Endodermal cell (in vitro differentiated cells): Measurements from ENCODE around the gene ICOS. TPM values are rescaled to one million over a fixed set of nuclear protein-coding genes. Genes with fewer than 3 reads are reported as not detected.
"Not testable (repeated sequence)": the region's sequence is repeated elsewhere in the genome, so short reads cannot be mapped to it uniquely, and the experiment has no call there.

Source experiments
- DNase-seq: peaks from one replicate; pipeline ENCODE4 v3.0.0-alpha.2; 2017
- H3K27ac ChIP-seq: 2 replicates; pipeline ENCODE4 v1.5.1; 2013; ENCODE audit warnings: mild to moderate bottlenecking, low read depth, low read length, moderate library complexity
- H3K27me3 ChIP-seq: 2 replicates; pipeline ENCODE4 v1.6.1; 2013; ENCODE audit warnings: mild to moderate bottlenecking, low read length, moderate library complexity; ENCODE audit not compliant: insufficient read depth, control insufficient read depth, poor library complexity, severe bottlenecking
- H3K36me3 ChIP-seq: 2 replicates; pipeline ENCODE4 v1.7.0; 2013; ENCODE audit warnings: mild to moderate bottlenecking, low read length, moderate library complexity; ENCODE audit not compliant: control insufficient read depth, insufficient read depth
- H3K4me1 ChIP-seq: one replicate; pipeline ENCODE4 v1.7.0; 2013; ENCODE audit warnings: low read length; ENCODE audit not compliant: control insufficient read depth, insufficient read depth
- H3K4me3 ChIP-seq: 2 replicates; pipeline ENCODE4 v1.5.1; 2013; ENCODE audit warnings: mild to moderate bottlenecking, low read length, moderate library complexity
- H3K9ac ChIP-seq: 2 replicates; pipeline ENCODE4 v1.6.1; 2013; ENCODE audit warnings: mild to moderate bottlenecking, low read length, moderate library complexity; ENCODE audit not compliant: poor library complexity, severe bottlenecking; ENCODE audit errors: extremely low read depth
- H3K9me3 ChIP-seq: 2 replicates; pipeline ENCODE4 v1.6.1; 2013; ENCODE audit warnings: mild to moderate bottlenecking, low read length, moderate library complexity; ENCODE audit not compliant: control insufficient read depth
- H3K27ac Mint-ChIP-seq: 2 replicates; pipeline ENCODE4 v1.8.0; 2020; ENCODE audit warnings: mixed read lengths
- H3K27me3 Mint-ChIP-seq: 2 replicates; pipeline ENCODE4 v1.8.0; 2021; ENCODE audit warnings: mild to moderate bottlenecking, mixed read lengths; ENCODE audit not compliant: insufficient read depth
- H3K36me3 Mint-ChIP-seq: 2 replicates; pipeline ENCODE4 v1.8.0; 2020; ENCODE audit warnings: low read depth, mixed read lengths
- H3K4me1 Mint-ChIP-seq: 2 replicates; pipeline ENCODE4 v1.8.0; 2020; ENCODE audit warnings: mixed read lengths
- H3K4me3 Mint-ChIP-seq: 2 replicates; pipeline ENCODE4 v1.8.0; 2020; ENCODE audit warnings: mild to moderate bottlenecking, moderate library complexity, mixed read lengths
- H3K9me3 Mint-ChIP-seq: 2 replicates; pipeline ENCODE4 v1.8.0; 2020; ENCODE audit warnings: mild to moderate bottlenecking, mixed read lengths
- CTCF ChIP-seq: fragments of 200-600 bp; sonication (generic); conservative IDR thresholded peaks from 2 replicates; pipeline ENCODE4 v1.5.0; 2021; ENCODE audit warnings: antibody characterized with exemption, mild to moderate bottlenecking
- WGBS, 2 experiments: methylation state at CpG; one replicate each; pipeline versions ENCODE4 v1.1.5 to v1.1.7; 2013; ENCODE audit warnings: missing lambda C conversion rate in 2 of 2, mixed read lengths in 1 of 2; ENCODE audit not compliant: insufficient coverage in 1 of 2, insufficient read length in 1 of 2; 5-methylcytosine and 5-hydroxymethylcytosine counted together
- total RNA-seq, 2 donors: library from RNA; stranded (reverse); fragmentation: NEBNext Ultra II Directional in 1 of 2; extraction: Animal tissue kit (Norgen Biotek cat#: 25700) in 1 of 2; gene quantifications; 2 replicates in 1 of 2; 3 replicates in 1 of 2; pipeline ENCODE4 v1.2.1, GENCODE V29; 2021

ICOS gene
- total RNA-seq, 2 donors from 2014 or later = not detected

DNA sequence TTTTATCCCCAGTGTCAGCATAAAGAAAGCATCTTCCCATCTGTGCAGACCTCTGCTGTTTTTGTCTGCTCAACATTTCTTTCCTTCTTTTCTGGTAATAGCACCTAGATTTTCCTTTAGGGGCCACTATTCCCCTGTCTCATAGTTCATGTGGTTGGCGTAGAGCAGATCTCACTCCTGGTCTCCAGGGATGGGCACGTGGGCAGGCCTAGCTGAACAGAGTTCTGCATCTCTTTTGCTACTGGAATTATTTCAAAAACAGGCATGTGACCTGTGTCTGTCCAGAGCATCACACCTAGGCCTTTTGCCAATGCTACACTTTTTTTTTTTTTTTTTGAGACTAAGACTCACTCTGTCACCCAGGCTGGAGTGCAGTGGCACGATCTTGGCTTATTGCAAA, 17.7 kb upstream of the ICOS start:
- Mint-ChIP-seq H3K4me3 (no peak overlapping the region), H3K27ac (no peak overlapping the region), H3K9me3 (no peaks in the 10 kb centered on the region), H3K36me3 (no peaks in the 10 kb centered on the region), H3K27me3 (no peaks in the 10 kb centered on the region), H3K4me1 (peaks cover 31% of the 10 kb centered on the region)
- Histone ChIP-seq H3K4me1 (peaks cover 9% of the 10 kb centered on the region), H3K27ac (no peak overlapping the region), H3K4me3 (no peak overlapping the region), H3K9ac (no peak overlapping the region), H3K27me3 (no peaks in the 10 kb centered on the region), H3K9me3 (no peaks in the 10 kb centered on the region), H3K36me3 (no peaks in the 10 kb centered on the region)
- TF ChIP-seq CTCF = no peak
- WGBS, 2 experiments = 92% methylated on average over 3 of the region's 3 CpGs
- no peak for DNase-seq

- H3K36me3 Mint-ChIP-seq = no peaks in the 10 kb centered on the region
- H3K27me3 Mint-ChIP-seq = no peaks in the 10 kb centered on the region
- Histone ChIP-seq H3K9me3 (no peaks in the 10 kb centered on the region), H3K36me3 (no peaks in the 10 kb centered on the region), H3K4me1 (no peaks in the 10 kb centered on the region), H3K27ac (no peak overlapping the region), H3K9ac (no peak overlapping the region), H3K27me3 (no peaks in the 10 kb centered on the region), H3K4me3 (no peak overlapping the region)
- peaks cover 7% of the 10 kb centered on the region for H3K4me1 Mint-ChIP-seq
- DNase-seq = no peak
- H3K9me3 Mint-ChIP-seq = no peaks in the 10 kb centered on the region
- TF ChIP-seq CTCF = no peak
- no peak overlapping the region for H3K4me3 Mint-ChIP-seq
- 70 to 84% methylated on average over 2 of the region's 3 CpGs for WGBS, 2 experiments
- no peak overlapping the region for H3K27ac Mint-ChIP-seq
These were observed 10.9 kb upstream of the ICOS start for GRCh38 chr2:203925512-203926158.

- TF ChIP-seq CTCF = peak; percentile 64
- H3K36me3 Mint-ChIP-seq = no peaks in the 10 kb centered on the region
- H3K4me3 ChIP-seq = no peak overlapping the region
- H3K27ac Mint-ChIP-seq = no peak overlapping the region
- peak overlapping the region; percentile 64 for H3K27ac ChIP-seq
- H3K36me3 ChIP-seq = no peaks in the 10 kb centered on the region
- H3K27me3 Mint-ChIP-seq = no peaks in the 10 kb centered on the region
- no peak for DNase-seq
- no peaks in the 10 kb centered on the region for H3K4me1 ChIP-seq
- H3K27me3 ChIP-seq = no peaks in the 10 kb centered on the region
- H3K9me3 ChIP-seq = no peaks in the 10 kb centered on the region
- no peaks in the 10 kb centered on the region for H3K4me1 Mint-ChIP-seq
- H3K9me3 Mint-ChIP-seq = no peaks in the 10 kb centered on the region
- no peak overlapping the region for H3K4me3 Mint-ChIP-seq
- H3K9ac ChIP-seq = no peak overlapping the region
These were observed 7.7 kb upstream of the ICOS start for GRCh38 chr2:203928849-203929248.

- H3K4me1 Mint-ChIP-seq, H3K27ac ChIP-seq, H3K4me1 ChIP-seq, H3K4me3 Mint-ChIP-seq, H3K4me3 ChIP-seq, H3K27me3 ChIP-seq, H3K9ac ChIP-seq, H3K27ac Mint-ChIP-seq, H3K9me3 Mint-ChIP-seq, H3K9me3 ChIP-seq, H3K27me3 Mint-ChIP-seq, DNase-seq, H3K36me3 Mint-ChIP-seq, H3K36me3 ChIP-seq: not testable (repeated sequence)
- 69 to 82% methylated on average over 3 of the region's 3 CpGs for WGBS, 2 experiments
These were observed 5.3 kb upstream of the ICOS start for GRCh38 chr2:203931262-203931661.
